BLaER1 (cell line): ENCODE results near the gene PGAP2.
A peak's percentile ranks its signal among the peaks of the same experiment; 100 is the strongest.
"Not testable (repeated sequence)": the region's sequence is repeated elsewhere in the genome, so short reads cannot be mapped to it uniquely, and the experiment has no call there.

Source experiments
- H3K27ac ChIP-seq: shearing (Covaris generic); formaldehyde crosslinking; 2 replicates; pipeline ENCODE4 v1.8.1; 2022
- H3K27me3 ChIP-seq: shearing (Covaris generic); formaldehyde crosslinking; 2 replicates; pipeline ENCODE4 v1.8.1; 2022
- H3K36me3 ChIP-seq: shearing (Covaris generic); formaldehyde crosslinking; 2 replicates; pipeline ENCODE4 v1.8.1; 2022
- H3K4me1 ChIP-seq: shearing (Covaris generic); formaldehyde crosslinking; 2 replicates; pipeline ENCODE4 v1.8.1; 2022
- H3K4me2 ChIP-seq: shearing (Covaris generic); formaldehyde crosslinking; 2 replicates; pipeline ENCODE4 v1.8.1; 2022
- H3K4me3 ChIP-seq: shearing (Covaris generic); formaldehyde crosslinking; 2 replicates; pipeline ENCODE4 v1.8.1; 2022
- H3K9ac ChIP-seq: shearing (Covaris generic); formaldehyde crosslinking; 2 replicates; pipeline ENCODE4 v1.8.1; 2022
- H3K9me3 ChIP-seq: shearing (Covaris generic); formaldehyde crosslinking; 2 replicates; pipeline ENCODE4 v1.8.1; 2022
- H4K20me1 ChIP-seq: shearing (Covaris generic); formaldehyde crosslinking; 2 replicates; pipeline ENCODE4 v1.8.1; 2022
- Cebpa-rat ChIP-seq: shearing (Covaris generic); IDR thresholded peaks from 2 replicates; pipeline ENCODE4 v1.8.1; 2022

The PGAP2 gene

GRCh38 chr11:3853899-3854659 lies 45.7 kb downstream of the PGAP2 start:
- no peak for TF ChIP-seq Cebpa-rat
- Histone ChIP-seq H3K27me3 (peaks cover 8% of the 10 kb centered on the region; the same call in 1 of the 2 replicates), H3K9ac (peak overlapping the region; percentile 80), H3K4me3 (peak overlapping the region; percentile 89), H3K4me1 (peaks cover 52% of the 10 kb centered on the region), H3K27ac (peak overlapping the region; percentile 85), H3K9me3 (no peaks in the 10 kb centered on the region), H3K36me3 (no peaks in the 10 kb centered on the region), H3K4me2 (peak overlapping the region; percentile 98), H4K20me1 (peaks cover 33% of the 10 kb centered on the region)

- Histone ChIP-seq H3K27ac (peak overlapping the region; percentile 85), H3K27me3 (peaks cover 8% of the 10 kb centered on the region; the same call in 1 of the 2 replicates), H3K4me3 (peak overlapping the region; percentile 89), H3K9ac (peak overlapping the region; percentile 80), H3K4me1 (peaks cover 58% of the 10 kb centered on the region), H3K9me3 (no peaks in the 10 kb centered on the region), H3K36me3 (no peaks in the 10 kb centered on the region), H3K4me2 (peak overlapping the region; percentile 98), H4K20me1 (peaks cover 39% of the 10 kb centered on the region)
- no peak for TF ChIP-seq Cebpa-rat
These were observed 46.3 kb downstream of the PGAP2 start for GRCh38 chr11:3854660-3854976.

GRCh38 chr11:3854977-3855807 lies 46.8 kb downstream of the PGAP2 start, which contains the start of gene STIM1:
STIM1 (plus strand) TSS chr11:3855664; CDS start chr11:3856271, 607 bp downstream.
- H3K9ac ChIP-seq, result peak within 1 kb of the TSS; percentile 80
- no peak for TF ChIP-seq Cebpa-rat
- peak within 1 kb of the TSS; percentile 89 for H3K4me3 ChIP-seq
- peaks cover 8% of the 10 kb centered on the region; the same call in 1 of the 2 replicates for H3K27me3 ChIP-seq
- no peaks in the 10 kb centered on the region for H3K9me3 ChIP-seq
- H3K27ac ChIP-seq, result peak within 1 kb of the TSS; percentile 85
- peaks cover 63% of the 10 kb centered on the region for H3K4me1 ChIP-seq
- H3K36me3 ChIP-seq, result no peaks in the 10 kb centered on the region
- H3K4me2 ChIP-seq, result peak within 1 kb of the TSS; percentile 98
- peaks cover 44% of the 10 kb centered on the region for H4K20me1 ChIP-seq

DNA sequence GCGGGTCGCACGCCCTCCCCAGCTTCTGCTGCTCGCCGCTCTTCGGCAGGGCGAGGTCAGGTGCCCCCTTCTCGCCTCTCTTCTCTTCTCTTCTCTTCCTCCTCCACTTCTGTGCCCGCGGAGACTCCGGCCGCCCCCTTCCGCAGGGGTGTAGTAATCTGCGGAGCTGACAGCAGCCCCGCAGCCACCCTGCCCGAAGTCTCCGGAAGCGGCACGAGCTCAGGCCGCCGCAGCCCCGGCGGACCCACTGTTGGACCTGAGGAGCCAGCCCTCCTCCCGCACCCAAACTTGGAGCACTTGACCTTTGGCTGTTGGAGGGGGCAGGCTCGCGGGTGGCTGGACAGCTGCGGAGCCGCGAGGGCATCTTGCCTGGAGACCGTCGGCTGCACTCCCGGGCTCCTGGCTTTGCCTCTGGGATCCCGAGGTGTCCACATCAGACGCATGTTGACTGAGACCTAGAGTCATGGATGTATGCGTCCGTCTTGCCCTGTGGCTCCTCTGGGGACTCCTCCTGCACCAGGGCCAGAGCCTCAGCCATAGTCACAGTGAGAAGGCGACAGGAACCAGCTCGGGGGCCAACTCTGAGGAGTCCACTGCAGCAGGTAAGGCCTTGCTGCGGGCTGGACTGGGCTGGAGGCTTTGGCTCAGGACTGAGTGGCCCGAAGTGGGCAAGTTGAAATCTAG lies 47.6 kb downstream of the PGAP2 start:
- H3K36me3 ChIP-seq, result no peaks in the 10 kb centered on the region
- no peaks in the 10 kb centered on the region for H3K9me3 ChIP-seq
- H4K20me1 ChIP-seq, result peaks cover 52% of the 10 kb centered on the region
- peaks cover 71% of the 10 kb centered on the region for H3K4me1 ChIP-seq
- no peak for TF ChIP-seq Cebpa-rat
- H3K27ac ChIP-seq, result peak overlapping the region; percentile 61
- H3K4me2 ChIP-seq, result peak overlapping the region; percentile 98
- H3K27me3 ChIP-seq, result peaks cover 8% of the 10 kb centered on the region; the same call in 1 of the 2 replicates
- peak overlapping the region; percentile 89 for H3K4me3 ChIP-seq
- H3K9ac ChIP-seq, result peak overlapping the region; percentile 80

DNA sequence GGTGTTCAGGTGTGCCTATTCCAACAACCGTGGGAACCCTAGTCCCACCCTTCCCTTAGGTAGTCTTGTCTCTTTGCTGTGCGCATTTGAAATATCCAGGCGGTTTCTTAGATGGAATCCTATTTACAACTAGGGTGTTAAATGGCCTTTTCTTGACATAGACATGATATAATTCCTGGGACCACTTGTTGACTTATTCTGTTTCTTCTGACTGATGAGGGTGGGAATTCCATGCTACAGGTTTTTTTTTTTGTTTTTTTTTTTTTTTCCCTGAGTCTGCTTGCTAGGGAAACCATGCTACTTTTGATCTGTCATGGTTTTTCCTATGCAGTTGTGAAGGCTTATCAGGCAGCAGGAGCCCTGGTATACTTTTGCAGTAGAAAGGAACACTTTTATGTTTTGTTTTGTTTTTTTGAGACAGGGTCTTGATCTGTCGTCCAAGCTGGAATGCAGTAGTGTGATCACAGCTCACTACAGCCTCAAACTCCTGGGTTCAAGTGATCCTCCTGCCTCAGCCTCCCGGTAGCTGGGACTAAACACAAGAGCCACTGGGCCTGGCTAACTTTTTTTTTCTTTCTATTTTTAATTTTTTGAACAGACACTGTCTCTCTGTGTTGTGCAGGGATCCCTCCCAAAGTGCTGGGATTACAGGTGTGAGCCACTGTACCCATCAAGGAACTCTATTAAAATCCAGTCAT lies 48.6 kb downstream of the PGAP2 start:
- peaks cover 63% of the 10 kb centered on the region for H4K20me1 ChIP-seq
- no peak for TF ChIP-seq Cebpa-rat
- H3K27ac ChIP-seq, result no peak overlapping the region
- H3K4me1 ChIP-seq, result peaks cover 82% of the 10 kb centered on the region
- no peaks in the 10 kb centered on the region for H3K9me3 ChIP-seq
- H3K36me3 ChIP-seq, result no peaks in the 10 kb centered on the region
- no peak overlapping the region for H3K9ac ChIP-seq
- H3K4me2 ChIP-seq, result peak overlapping the region; percentile 98
- H3K4me3 ChIP-seq, result peak overlapping the region; percentile 89; the same call in 1 of the 2 replicates
- peaks cover 8% of the 10 kb centered on the region; the same call in 1 of the 2 replicates for H3K27me3 ChIP-seq

DNA sequence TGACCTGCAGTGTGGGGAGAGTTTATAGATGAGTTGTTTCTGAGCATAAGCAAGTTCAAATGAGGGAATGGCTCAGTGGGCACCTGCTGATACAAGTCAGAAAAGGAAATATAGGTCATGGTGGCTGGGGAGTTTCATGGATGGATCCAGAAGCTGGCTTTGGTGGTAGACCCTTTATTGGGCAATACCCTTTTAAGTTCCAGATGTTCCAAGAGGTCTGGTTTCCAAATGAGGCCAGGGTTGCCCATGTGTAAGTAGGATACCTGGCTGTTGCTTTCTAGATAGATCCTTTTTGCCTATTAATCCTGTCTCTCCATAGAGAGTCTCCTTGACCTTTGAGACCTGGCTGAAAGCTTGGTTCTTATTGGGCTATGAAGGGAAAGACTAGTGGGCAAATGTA lies 49.3 kb downstream of the PGAP2 start:
- Histone ChIP-seq H3K4me1 (peaks cover 87% of the 10 kb centered on the region), H3K36me3 (no peaks in the 10 kb centered on the region), H3K4me2 (peak overlapping the region; percentile 98), H3K9ac (no peak overlapping the region), H3K9me3 (no peaks in the 10 kb centered on the region), H3K27ac (no peak overlapping the region), H3K27me3 (peaks cover 8% of the 10 kb centered on the region; the same call in 1 of the 2 replicates), H4K20me1 (peaks cover 69% of the 10 kb centered on the region), H3K4me3 (no peak overlapping the region)
- TF ChIP-seq Cebpa-rat, result 0 out of 2 replicates have a peak, but pooled peaks have one; percentile 40

DNA sequence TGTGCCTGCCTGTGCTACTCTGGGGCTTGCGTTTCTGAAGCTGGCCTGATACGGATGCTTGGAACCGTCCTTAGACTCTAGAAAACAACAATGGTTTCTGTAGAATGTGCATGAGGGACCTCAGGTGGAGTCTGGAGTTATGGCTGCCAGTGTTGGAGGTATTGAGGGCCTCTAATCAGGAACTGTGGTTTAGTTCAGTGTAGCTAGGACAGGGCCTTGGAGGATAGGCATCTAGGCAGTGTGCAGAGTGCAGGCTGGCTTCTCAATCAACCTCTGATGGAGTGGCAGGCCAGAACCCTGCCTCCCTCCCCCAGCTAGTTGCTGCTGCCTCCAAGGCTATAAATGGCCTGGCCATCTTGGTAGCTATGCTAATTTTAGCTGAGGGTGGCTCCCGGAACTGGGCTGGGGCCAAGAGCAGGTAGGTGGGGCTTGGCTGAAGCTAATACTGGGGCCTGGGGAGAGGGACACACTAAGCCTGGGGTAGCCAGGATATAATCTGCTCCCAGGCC lies 51.1 kb downstream of the PGAP2 start:
- Histone ChIP-seq H3K27ac (no peak overlapping the region), H3K4me1 (peaks cover 87% of the 10 kb centered on the region), H3K9ac (no peak overlapping the region), H3K9me3 (no peaks in the 10 kb centered on the region), H3K36me3 (no peaks in the 10 kb centered on the region), H3K4me2 (peak overlapping the region; percentile 98), H3K4me3 (no peak overlapping the region), H3K27me3 (peaks cover 8% of the 10 kb centered on the region; the same call in 1 of the 2 replicates), H4K20me1 (peaks cover 87% of the 10 kb centered on the region)
- TF ChIP-seq Cebpa-rat, result no peak

- H3K9me3 ChIP-seq, result no peaks in the 10 kb centered on the region
- H3K9ac ChIP-seq, result no peak overlapping the region
- no peak for TF ChIP-seq Cebpa-rat
- peaks cover 8% of the 10 kb centered on the region; the same call in 1 of the 2 replicates for H3K27me3 ChIP-seq
- peaks cover 96% of the 10 kb centered on the region for H4K20me1 ChIP-seq
- H3K36me3 ChIP-seq, result no peaks in the 10 kb centered on the region
- H3K4me1 ChIP-seq, result peaks cover 92% of the 10 kb centered on the region
- no peak overlapping the region for H3K27ac ChIP-seq
- H3K4me2 ChIP-seq, result peak overlapping the region; percentile 98
- H3K4me3 ChIP-seq, result no peak overlapping the region
These were observed 52.0 kb downstream of the PGAP2 start for GRCh38 chr11:3860375-3860774.

- not testable (repeated sequence) for H3K27ac ChIP-seq, H3K9ac ChIP-seq, H3K4me3 ChIP-seq, H3K9me3 ChIP-seq, H3K27me3 ChIP-seq, H3K36me3 ChIP-seq
- Histone ChIP-seq H3K4me2 (peak overlapping the region; percentile 98), H3K4me1 (peaks cover 96% of the 10 kb centered on the region), H4K20me1 (peaks cover 100% of the 10 kb centered on the region)
These were observed 52.6 kb downstream of the PGAP2 start for GRCh38 chr11:3860898-3861393.
